GM23248 (cell line): ENCODE results near the gene SCAPER. TPM values are rescaled to one million over a fixed set of nuclear protein-coding genes. Genes with fewer than 3 reads are reported as not detected.
"Not testable (repeated sequence)": the region's sequence is repeated elsewhere in the genome, so short reads cannot be mapped to it uniquely, and the experiment has no call there.

ENCODE experiments used
- DNase-seq: peaks from one replicate; pipeline ENCODE4 v3.0.0-alpha.2; 2015
- H2AFZ ChIP-seq: fragments of 200-600 bp; sonication (generic); 2 replicates; pipeline ENCODE4 v1.6.1; 2016; ENCODE audit warnings: antibody characterized with exemption
- H3F3A ChIP-seq: fragments of 200-600 bp; sonication (generic); 2 replicates; pipeline ENCODE4 v1.6.1; 2016; ENCODE audit warnings: mild to moderate bottlenecking, antibody characterized with exemption, mixed run types; ENCODE audit not compliant: insufficient read depth
- H3K27ac ChIP-seq: fragments of 200-600 bp; sonication (generic); 2 replicates; pipeline ENCODE4 v1.5.1; 2016; ENCODE audit warnings: mild to moderate bottlenecking
- H3K27me3 ChIP-seq: fragments of 200-600 bp; sonication (generic); replicated peaks from 2 replicates; pipeline ENCODE4 v1.6.1; 2016; ENCODE audit warnings: mild to moderate bottlenecking; ENCODE audit not compliant: insufficient read depth
- H3K36me3 ChIP-seq: fragments of 200-600 bp; sonication (generic); 2 replicates; pipeline ENCODE4 v1.6.1; 2016; ENCODE audit warnings: low read depth, mild to moderate bottlenecking
- H3K4me1 ChIP-seq: fragments of 200-600 bp; sonication (generic); 2 replicates; pipeline ENCODE4 v1.6.1; 2016; ENCODE audit warnings: mild to moderate bottlenecking; ENCODE audit not compliant: insufficient read depth
- H3K4me2 ChIP-seq: fragments of 200-600 bp; sonication (generic); one replicate; pipeline ENCODE4 v1.6.1; 2016; ENCODE audit warnings: mild to moderate bottlenecking; ENCODE audit not compliant: unreplicated experiment
- H3K4me3 ChIP-seq: fragments of 200-600 bp; sonication (generic); 2 replicates; pipeline ENCODE4 v1.5.1; 2016; ENCODE audit warnings: mild to moderate bottlenecking
- H3K79me2 ChIP-seq: fragments of 200-600 bp; sonication (generic); 2 replicates; pipeline ENCODE4 v1.6.1; 2016; ENCODE audit warnings: mild to moderate bottlenecking; ENCODE audit not compliant: insufficient read depth
- H3K9ac ChIP-seq: fragments of 200-600 bp; sonication (generic); 2 replicates; pipeline ENCODE4 v1.6.1; 2016; ENCODE audit warnings: mild to moderate bottlenecking
- H3K9me2 ChIP-seq: fragments of 200-600 bp; sonication (generic); 2 replicates; pipeline ENCODE4 v1.6.1; 2016; ENCODE audit warnings: mixed run types, mild to moderate bottlenecking, moderate library complexity; ENCODE audit not compliant: insufficient read depth
- H3K9me3 ChIP-seq: fragments of 200-600 bp; sonication (generic); one replicate; pipeline ENCODE4 v1.6.1; 2017; ENCODE audit warnings: low read depth
- H4K20me1 ChIP-seq: fragments of 200-600 bp; sonication (generic); 2 replicates; pipeline ENCODE4 v1.6.0; 2016; ENCODE audit not compliant: insufficient read depth
- EZH2 ChIP-seq: fragments of 200-600 bp; sonication (generic); IDR thresholded peaks from 2 replicates; pipeline ENCODE4 v1.6.1; 2018; ENCODE audit warnings: antibody characterized with exemption, mild to moderate bottlenecking; ENCODE audit not compliant: insufficient read depth, poor library complexity, severe bottlenecking
- EZH2phosphoT487 ChIP-seq: fragments of 200-600 bp; sonication (generic); IDR thresholded peaks from 2 replicates; pipeline ENCODE4 v1.6.1; 2018; ENCODE audit warnings: antibody characterized with exemption, moderate library complexity, mild to moderate bottlenecking, low read depth; ENCODE audit not compliant: insufficient read depth
- WGBS, 2 experiments: methylation state at CpG; one replicate each; pipeline ENCODE4 v1.1.6; 2015 to 2017; ENCODE audit warnings: low lambda C conversion rate in 2 of 2, low coverage in 1 of 2; ENCODE audit errors: missing lambda C conversion rate in 2 of 2; 5-methylcytosine and 5-hydroxymethylcytosine counted together
- in situ Hi-C: fragments of 300-500 bp; cut with MboI; formaldehyde crosslinking; loops from 2 replicates; pipeline ENCODE4 v1.15.0; 2020
- polyA plus RNA-seq: library from polyadenylated mRNA; unstranded; fragments of >200 nt; fragmentation: Nextera tagmentation; extraction: Ambion mirVana; gene quantifications from 2 replicates; pipeline ENCODE4 v1.2.1, GENCODE V29; 2016
- total RNA-seq: library from RNA; depleted of rRNA; stranded (reverse); fragments of >200 nt; shearing (Covaris generic); gene quantifications from 2 replicates; pipeline ENCODE4 v1.2.3, GENCODE V29; 2014

Gene SCAPER
- total and polyA plus RNA-seq, 2 experiments from 2014 or later = 5.9 to 7.8 TPM

DNA sequence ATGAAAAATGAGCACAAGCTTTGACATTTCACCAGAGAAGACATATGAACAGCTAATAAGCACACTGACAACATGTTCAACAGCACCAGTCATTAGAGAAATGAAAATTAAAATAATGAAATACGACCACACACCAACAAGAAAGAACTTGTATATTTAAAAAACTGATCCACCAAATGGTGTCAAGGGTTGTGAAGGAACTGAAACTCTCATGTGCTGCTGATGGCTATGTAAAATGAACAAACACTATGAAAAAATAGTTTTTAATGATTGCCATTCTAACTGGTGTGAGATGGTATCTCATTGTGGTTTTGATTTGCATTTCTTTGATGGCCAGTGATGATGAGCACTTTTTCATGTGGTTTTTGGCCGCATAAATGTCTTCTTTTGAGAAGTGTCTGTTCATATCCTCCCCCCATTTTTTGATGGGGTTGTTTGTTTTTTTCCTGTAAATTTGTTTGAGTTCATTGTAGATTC, 193.8 kb downstream of the SCAPER start:
- no peaks in the 10 kb centered on the region for H3F3A ChIP-seq
- H3K4me1 ChIP-seq = no peaks in the 10 kb centered on the region
- H3K4me3 ChIP-seq = no peak overlapping the region
- no peaks in the 10 kb centered on the region for H3K9me3 ChIP-seq
- no peaks in the 10 kb centered on the region for H4K20me1 ChIP-seq
- no peak overlapping the region for H3K9ac ChIP-seq
- no peaks in the 10 kb centered on the region for H3K79me2 ChIP-seq
- no peak overlapping the region for H2AFZ ChIP-seq
- H3K27ac ChIP-seq = no peak overlapping the region
- WGBS, 2 experiments = 92% methylated on average over 2 of the region's 2 CpGs
- DNase-seq = no peak
- no peaks in the 10 kb centered on the region for H3K36me3 ChIP-seq
- TF ChIP-seq EZH2phosphoT487 = no peak
- no peak for TF ChIP-seq EZH2
- no peaks in the 10 kb centered on the region for H3K9me2 ChIP-seq
- in situ Hi-C loops = no loop called here
- H3K4me2 ChIP-seq = no peak overlapping the region
- no peaks in the 10 kb centered on the region for H3K27me3 ChIP-seq

DNA sequence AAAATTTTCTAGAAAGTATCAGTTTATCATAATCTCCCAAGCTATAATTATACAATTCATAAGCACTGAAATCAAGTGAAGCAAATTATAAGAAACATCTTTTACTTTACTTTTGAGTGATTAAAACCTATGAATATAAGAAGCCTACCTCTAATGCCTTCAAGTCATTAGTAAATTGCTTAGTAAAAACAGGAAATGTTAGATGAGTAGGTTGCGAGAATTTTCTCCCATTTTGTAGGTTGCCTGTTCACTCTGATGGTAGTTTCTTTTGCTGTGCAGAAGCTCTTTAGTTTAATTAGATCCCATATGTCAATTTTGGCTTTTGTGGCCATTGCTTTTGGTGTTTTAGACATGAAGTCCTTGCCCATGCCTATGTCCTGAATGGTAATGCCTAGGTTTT, 201.1 kb downstream of the SCAPER start:
- H3K36me3 ChIP-seq, H3K4me2 ChIP-seq, H4K20me1 ChIP-seq, H3K9ac ChIP-seq, H3K9me2 ChIP-seq, H2AFZ ChIP-seq, H3K27me3 ChIP-seq, H3K79me2 ChIP-seq, DNase-seq, in situ Hi-C loops, H3F3A ChIP-seq, H3K27ac ChIP-seq, H3K4me1 ChIP-seq, H3K9me3 ChIP-seq, H3K4me3 ChIP-seq: not testable (repeated sequence)
- WGBS, 2 experiments = 91 to 100% methylated on average over 1 of the region's 1 CpG

DNA sequence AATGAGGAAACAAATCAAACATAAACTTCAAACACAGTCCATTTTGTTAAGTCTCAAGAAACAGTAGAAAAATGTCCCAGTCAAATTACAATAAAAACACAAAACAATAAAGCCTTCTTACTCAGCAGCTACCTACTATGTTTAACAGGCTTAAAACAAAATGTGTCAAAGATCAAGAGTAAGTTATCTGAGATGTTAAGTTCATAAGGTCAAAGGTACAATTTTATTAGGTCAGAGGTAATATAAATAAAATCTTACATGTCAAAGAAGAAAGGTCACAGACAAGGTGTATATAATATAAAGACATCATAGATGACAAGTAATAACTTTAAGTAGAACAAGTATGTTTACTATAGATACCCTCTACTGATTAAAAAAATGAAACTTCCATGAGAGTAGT, 208.3 kb downstream of the SCAPER start:
- Histone ChIP-seq H3K4me1 (no peaks in the 10 kb centered on the region), H3K9ac (no peak overlapping the region), H4K20me1 (no peaks in the 10 kb centered on the region), H3K4me2 (no peak overlapping the region), H2AFZ (no peak overlapping the region), H3K9me2 (no peaks in the 10 kb centered on the region), H3K4me3 (no peak overlapping the region), H3K79me2 (no peaks in the 10 kb centered on the region), H3F3A (no peaks in the 10 kb centered on the region), H3K36me3 (no peaks in the 10 kb centered on the region), H3K27me3 (no peaks in the 10 kb centered on the region), H3K9me3 (no peaks in the 10 kb centered on the region), H3K27ac (no peak overlapping the region)
- in situ Hi-C loops = no loop called here
- no peak for TF ChIP-seq EZH2phosphoT487
- TF ChIP-seq EZH2 = no peak
- DNase-seq = no peak

DNA sequence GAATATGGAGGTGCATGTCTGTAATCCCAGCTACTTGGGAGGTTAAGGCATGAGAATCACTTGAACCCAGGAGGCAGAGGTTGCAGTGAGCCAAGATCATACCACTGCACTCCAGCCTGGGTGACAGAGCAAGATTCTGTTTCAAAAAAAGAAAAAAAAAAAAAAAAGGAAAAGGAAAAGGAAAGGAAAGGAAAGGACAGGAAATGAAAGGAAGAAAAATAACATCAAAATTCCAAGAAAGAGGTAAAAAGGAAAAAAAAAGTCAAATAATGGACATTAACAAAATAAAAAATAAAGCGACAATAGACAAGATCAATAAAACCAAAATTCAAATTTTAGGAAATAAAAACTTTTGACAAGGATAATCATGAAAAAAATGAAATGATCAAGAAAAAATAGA, 212.6 kb downstream of the SCAPER start:
- H3F3A ChIP-seq, H3K4me2 ChIP-seq, H3K79me2 ChIP-seq, H3K4me3 ChIP-seq, H3K9me2 ChIP-seq, H2AFZ ChIP-seq, DNase-seq, H3K36me3 ChIP-seq, H3K27ac ChIP-seq, H3K4me1 ChIP-seq, H3K9ac ChIP-seq, H3K9me3 ChIP-seq, H3K27me3 ChIP-seq, in situ Hi-C loops, H4K20me1 ChIP-seq: not testable (repeated sequence)
- WGBS, 2 experiments = 96 to 100% methylated on average over 1 of the region's 1 CpG

DNA sequence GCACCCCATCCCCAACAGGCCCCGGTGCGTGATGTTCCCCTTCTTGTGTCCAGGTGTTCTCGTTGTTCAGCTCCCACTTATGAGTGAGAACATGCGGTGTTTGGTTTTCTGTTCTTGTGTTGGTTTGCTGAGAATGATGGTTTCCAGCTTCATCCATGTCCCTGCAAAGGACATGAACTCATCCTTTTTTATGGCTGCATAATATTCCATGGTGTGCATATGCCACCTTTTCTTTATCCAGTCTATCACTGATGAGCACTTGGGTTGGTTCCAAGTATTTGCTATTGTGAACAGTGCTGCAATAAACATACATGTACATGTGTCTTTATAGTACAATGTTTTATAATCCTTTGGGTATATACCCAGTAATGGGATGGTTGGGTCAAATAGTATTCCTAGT, 217.5 kb downstream of the SCAPER start:
- not testable (repeated sequence) for H3K9me2 ChIP-seq

More for the DNA sequence above, 217.5 kb downstream of the SCAPER start:
- 94% methylated on average over 4 of the region's 4 CpGs for WGBS, 2 experiments
- H3K4me1 ChIP-seq, H3K79me2 ChIP-seq, H3K4me2 ChIP-seq, H3K36me3 ChIP-seq, H2AFZ ChIP-seq, H3K9me3 ChIP-seq, H3F3A ChIP-seq, H3K27ac ChIP-seq, H3K4me3 ChIP-seq, DNase-seq, H4K20me1 ChIP-seq, H3K9ac ChIP-seq, H3K27me3 ChIP-seq, in situ Hi-C loops: not testable (repeated sequence)
